WTC11 (cell line): ENCODE measurements around the gene VMAC. TPM values are rescaled to one million over a fixed set of nuclear protein-coding genes. Genes with fewer than 3 reads are reported as not detected.

Source experiments
- ATAC-seq: fragments of 200-7000 bp; cut with Tn5 transposase; 2 replicates; pipeline ENCODE4 v1.10.0; 2021; ENCODE audit warnings: mild to moderate bottlenecking, moderate library complexity
- CTCF ChIA-PET: fragments of 300-600 bp; sonication (Branson Sonifier 250); formaldehyde crosslinking; loops from one replicate; lab custom pipeline; 2021; ENCODE audit warnings: antibody characterized with exemption; lab: Charles Lee
- POLR2A ChIA-PET: fragments of 350-600 bp; sonication (Branson Sonifier 250); formaldehyde crosslinking; loops from one replicate; lab custom pipeline; 2021; ENCODE audit warnings: antibody characterized with exemption; lab: Charles Lee
- DNase-seq: peaks from one replicate; pipeline ENCODE4 v3.0.0; 2021; ENCODE audit warnings: low spot score
- H3K27ac Mint-ChIP-seq: 2 replicates; pipeline ENCODE4 v1.8.0; 2021; ENCODE audit warnings: mixed read lengths
- H3K27me3 Mint-ChIP-seq: 2 replicates; pipeline ENCODE4 v1.8.0; 2021; ENCODE audit warnings: low read depth, mild to moderate bottlenecking, moderate library complexity, mixed read lengths
- H3K36me3 Mint-ChIP-seq: 2 replicates; pipeline ENCODE4 v1.8.0; 2021; ENCODE audit warnings: mixed read lengths
- H3K4me1 Mint-ChIP-seq: 2 replicates; pipeline ENCODE4 v1.8.0; 2022; ENCODE audit warnings: mixed read lengths
- H3K4me3 Mint-ChIP-seq: 2 replicates; pipeline ENCODE4 v1.8.0; 2021; ENCODE audit warnings: mild to moderate bottlenecking, moderate library complexity, mixed read lengths
- H3K9me3 Mint-ChIP-seq: 2 replicates; pipeline ENCODE4 v1.8.0; 2021; ENCODE audit warnings: mixed read lengths
- CBFB ChIP-seq: sonication (generic); formaldehyde crosslinking; IDR thresholded peaks from 2 replicates; pipeline ENCODE4 v1.8.1; 2022; ENCODE audit warnings: mild to moderate bottlenecking, low read depth, missing genetic modification reagents
- CREB1 ChIP-seq: sonication (generic); formaldehyde crosslinking; IDR thresholded peaks from 2 replicates; pipeline ENCODE4 v1.8.0; 2023; ENCODE audit warnings: mild to moderate bottlenecking, missing genetic modification reagents
- CREM ChIP-seq: sonication (generic); formaldehyde crosslinking; IDR thresholded peaks from 2 replicates; pipeline ENCODE4 v1.8.1; 2022; ENCODE audit warnings: mild to moderate bottlenecking, missing genetic modification reagents, moderate library complexity
- FOXP1 ChIP-seq: sonication (generic); formaldehyde crosslinking; IDR thresholded peaks from 2 replicates; pipeline ENCODE4 v1.8.0; 2022; ENCODE audit warnings: missing genetic modification reagents, mild to moderate bottlenecking, moderate library complexity, borderline replicate concordance
- JAZF1 ChIP-seq: fragments of 250-450 bp; sonication (Bioruptor Pico); IDR thresholded peaks from 2 replicates; pipeline ENCODE4 v1.9.0; 2021; ENCODE audit warnings: moderate library complexity, mild to moderate bottlenecking, inconsistent platforms
- MYBL2 ChIP-seq: sonication (generic); formaldehyde crosslinking; IDR thresholded peaks from 2 replicates; pipeline ENCODE4 v1.8.1; 2023; ENCODE audit warnings: mild to moderate bottlenecking, moderate library complexity, missing genetic modification reagents
- NR1H2 ChIP-seq: sonication (generic); formaldehyde crosslinking; IDR thresholded peaks from 2 replicates; pipeline ENCODE4 v1.9.0; 2021; ENCODE audit warnings: mild to moderate bottlenecking, moderate library complexity, missing genetic modification reagents
- RORB ChIP-seq: fragments of 250-450 bp; sonication (Bioruptor Pico); IDR thresholded peaks from 2 replicates; pipeline ENCODE4 v1.9.0; 2021; ENCODE audit warnings: mild to moderate bottlenecking
- SMAD3 ChIP-seq: sonication (generic); formaldehyde crosslinking; IDR thresholded peaks from 2 replicates; pipeline ENCODE4 v1.8.0; 2022; ENCODE audit warnings: missing genetic modification reagents, mild to moderate bottlenecking, borderline replicate concordance
- SP1 ChIP-seq: sonication (generic); formaldehyde crosslinking; conservative IDR thresholded peaks from 2 replicates; pipeline ENCODE4 v1.8.1; 2022; ENCODE audit warnings: missing genetic modification reagents
- TCF7 ChIP-seq: sonication (generic); formaldehyde crosslinking; IDR thresholded peaks from 2 replicates; pipeline ENCODE4 v1.8.0; 2022; ENCODE audit warnings: mild to moderate bottlenecking, low read depth, missing genetic modification reagents, moderate library complexity
- TP53 ChIP-seq: sonication (generic); formaldehyde crosslinking; IDR thresholded peaks from 2 replicates; pipeline ENCODE4 v1.8.1; 2023; ENCODE audit warnings: mild to moderate bottlenecking, missing genetic modification reagents
- ZNF121 ChIP-seq: sonication (generic); formaldehyde crosslinking; IDR thresholded peaks from 2 replicates; pipeline ENCODE4 v1.8.0; 2023; ENCODE audit warnings: missing genetic modification reagents
- ZNF232 ChIP-seq: sonication (generic); formaldehyde crosslinking; IDR thresholded peaks from 2 replicates; pipeline ENCODE4 v1.8.0; 2022; ENCODE audit warnings: mild to moderate bottlenecking, missing genetic modification reagents
- total RNA-seq: library from RNA; stranded (reverse); gene quantifications from 3 replicates; pipeline ENCODE4 v1.2.3, GENCODE V29; 2021
- TF ChIP-seq, protein P1 (sequence below): sonication (generic); formaldehyde crosslinking; conservative IDR thresholded peaks from 2 replicates; pipeline ENCODE4 v1.8.1; 2023; ENCODE audit warnings: mild to moderate bottlenecking, low read depth, missing genetic modification reagents, moderate library complexity
- TF ChIP-seq, protein P2 (sequence below): sonication (generic); formaldehyde crosslinking; IDR thresholded peaks from 2 replicates; pipeline ENCODE4 v1.8.1; 2022; ENCODE audit warnings: low read depth, missing genetic modification reagents, borderline replicate concordance
- TF ChIP-seq, protein P3 (sequence below): fragments of 250-450 bp; sonication (Bioruptor Pico); IDR thresholded peaks from 2 replicates; pipeline ENCODE4 v1.9.0; 2021; ENCODE audit warnings: mild to moderate bottlenecking
- TF ChIP-seq, protein P4 (sequence below): sonication (generic); formaldehyde crosslinking; IDR thresholded peaks from 2 replicates; pipeline ENCODE4 v1.8.0; 2023; ENCODE audit warnings: missing genetic modification reagents
- TF ChIP-seq, protein P5 (sequence below): fragments of 250-450 bp; sonication (Bioruptor Pico); IDR thresholded peaks from 2 replicates; pipeline ENCODE4 v1.8.0; 2021; ENCODE audit warnings: mild to moderate bottlenecking
- TF ChIP-seq, protein P6 (sequence below): fragments of 250-450 bp; sonication (Bioruptor Pico); IDR thresholded peaks from 2 replicates; pipeline ENCODE4 v1.9.0; 2021; ENCODE audit warnings: moderate library complexity, mild to moderate bottlenecking, inconsistent platforms, borderline replicate concordance
- TF ChIP-seq, protein P7 (sequence below): fragments of 250-450 bp; sonication (Bioruptor Pico); IDR thresholded peaks from 2 replicates; pipeline ENCODE4 v1.9.0; 2021; ENCODE audit warnings: mild to moderate bottlenecking, borderline replicate concordance

The VMAC gene
- total RNA-seq, 1 experiment from 2014 or later = 2.5 TPM

DNA sequence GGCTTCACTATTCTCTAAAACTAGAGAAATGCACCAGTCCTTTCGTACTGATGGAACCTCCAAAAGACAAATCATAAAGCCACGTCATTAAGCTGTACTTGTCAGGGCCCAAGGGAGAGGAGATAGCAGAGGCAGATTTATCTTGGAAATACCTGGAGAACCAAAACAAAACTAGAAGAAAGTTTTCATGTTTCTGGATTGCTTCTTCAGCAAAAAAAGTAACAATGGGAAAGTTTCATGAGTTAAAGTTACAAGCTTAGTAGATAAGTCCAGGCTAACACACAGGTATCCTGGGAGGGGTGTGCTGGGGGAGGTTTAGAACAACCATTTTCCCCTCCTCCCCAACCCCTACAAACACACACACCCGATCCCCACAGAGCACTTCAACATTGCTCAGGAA lies 51.7 kb downstream of the VMAC start:
- no peak for DNase-seq
- POLR2A ChIA-PET = no interaction called here
- CTCF ChIA-PET = interaction anchor here (1.0 to 5.2 kb wide), 3 partner anchors 12 to 152 kb away, joined by 3 to 41 read pairs (median 10); no protein-coding TSS in a partner anchor
- H3K36me3 Mint-ChIP-seq = no peaks in the 10 kb centered on the region
- no peaks in the 10 kb centered on the region for H3K27me3 Mint-ChIP-seq
- H3K9me3 Mint-ChIP-seq = no peaks in the 10 kb centered on the region
- no peak overlapping the region for H3K27ac Mint-ChIP-seq
- no peak overlapping the region for H3K4me3 Mint-ChIP-seq
- TF ChIP-seq, protein P1, sequence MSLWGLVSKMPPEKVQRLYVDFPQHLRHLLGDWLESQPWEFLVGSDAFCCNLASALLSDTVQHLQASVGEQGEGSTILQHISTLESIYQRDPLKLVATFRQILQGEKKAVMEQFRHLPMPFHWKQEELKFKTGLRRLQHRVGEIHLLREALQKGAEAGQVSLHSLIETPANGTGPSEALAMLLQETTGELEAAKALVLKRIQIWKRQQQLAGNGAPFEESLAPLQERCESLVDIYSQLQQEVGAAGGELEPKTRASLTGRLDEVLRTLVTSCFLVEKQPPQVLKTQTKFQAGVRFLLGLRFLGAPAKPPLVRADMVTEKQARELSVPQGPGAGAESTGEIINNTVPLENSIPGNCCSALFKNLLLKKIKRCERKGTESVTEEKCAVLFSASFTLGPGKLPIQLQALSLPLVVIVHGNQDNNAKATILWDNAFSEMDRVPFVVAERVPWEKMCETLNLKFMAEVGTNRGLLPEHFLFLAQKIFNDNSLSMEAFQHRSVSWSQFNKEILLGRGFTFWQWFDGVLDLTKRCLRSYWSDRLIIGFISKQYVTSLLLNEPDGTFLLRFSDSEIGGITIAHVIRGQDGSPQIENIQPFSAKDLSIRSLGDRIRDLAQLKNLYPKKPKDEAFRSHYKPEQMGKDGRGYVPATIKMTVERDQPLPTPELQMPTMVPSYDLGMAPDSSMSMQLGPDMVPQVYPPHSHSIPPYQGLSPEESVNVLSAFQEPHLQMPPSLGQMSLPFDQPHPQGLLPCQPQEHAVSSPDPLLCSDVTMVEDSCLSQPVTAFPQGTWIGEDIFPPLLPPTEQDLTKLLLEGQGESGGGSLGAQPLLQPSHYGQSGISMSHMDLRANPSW (CRISPR knock-in tag) = no peak
- TF ChIP-seq, protein P2, sequence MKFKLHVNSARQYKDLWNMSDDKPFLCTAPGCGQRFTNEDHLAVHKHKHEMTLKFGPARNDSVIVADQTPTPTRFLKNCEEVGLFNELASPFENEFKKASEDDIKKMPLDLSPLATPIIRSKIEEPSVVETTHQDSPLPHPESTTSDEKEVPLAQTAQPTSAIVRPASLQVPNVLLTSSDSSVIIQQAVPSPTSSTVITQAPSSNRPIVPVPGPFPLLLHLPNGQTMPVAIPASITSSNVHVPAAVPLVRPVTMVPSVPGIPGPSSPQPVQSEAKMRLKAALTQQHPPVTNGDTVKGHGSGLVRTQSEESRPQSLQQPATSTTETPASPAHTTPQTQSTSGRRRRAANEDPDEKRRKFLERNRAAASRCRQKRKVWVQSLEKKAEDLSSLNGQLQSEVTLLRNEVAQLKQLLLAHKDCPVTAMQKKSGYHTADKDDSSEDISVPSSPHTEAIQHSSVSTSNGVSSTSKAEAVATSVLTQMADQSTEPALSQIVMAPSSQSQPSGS (CRISPR knock-in tag) = no peak
- TF ChIP-seq RORB (no peak), ZNF232 (no peak), TCF7 (no peak), CREM (no peak), CBFB (CRISPR knock-in tag) (no peak)
- no peak for ATAC-seq
- peaks cover 85% of the 10 kb centered on the region for H3K4me1 Mint-ChIP-seq

DNA sequence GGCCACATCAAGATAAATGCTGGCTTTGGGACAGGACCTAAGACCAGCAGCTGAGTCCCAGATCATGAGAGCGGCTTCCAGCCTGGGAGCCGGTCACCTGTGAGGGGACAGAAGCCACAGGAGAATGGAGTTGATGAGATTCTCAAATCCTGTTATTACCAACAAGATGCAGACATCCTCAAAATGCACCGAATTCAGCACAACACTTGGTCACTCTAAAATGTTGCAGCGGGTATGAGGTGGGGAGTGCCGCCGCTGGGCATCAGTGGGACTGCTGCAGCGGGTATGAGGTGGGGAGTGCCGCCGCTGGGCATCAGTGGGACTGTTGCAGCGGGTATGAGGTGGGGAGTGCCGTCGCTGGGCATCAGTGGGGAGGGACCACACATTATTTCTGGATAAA lies 52.1 kb downstream of the VMAC start:
- CTCF ChIA-PET = interaction anchor here (1.3 to 5.2 kb wide), 3 partner anchors 12 to 153 kb away, joined by 3 to 41 read pairs (median 10); no protein-coding TSS in a partner anchor
- no peak overlapping the region for H3K4me3 Mint-ChIP-seq
- H3K4me1 Mint-ChIP-seq = peaks cover 84% of the 10 kb centered on the region
- no peaks in the 10 kb centered on the region for H3K27me3 Mint-ChIP-seq
- H3K36me3 Mint-ChIP-seq = no peaks in the 10 kb centered on the region
- H3K9me3 Mint-ChIP-seq = no peaks in the 10 kb centered on the region
- POLR2A ChIA-PET = no interaction called here
- H3K27ac Mint-ChIP-seq = peak overlapping the region; percentile 64
- ATAC-seq = no peak
- DNase-seq = no peak
- TF ChIP-seq, protein P3, sequence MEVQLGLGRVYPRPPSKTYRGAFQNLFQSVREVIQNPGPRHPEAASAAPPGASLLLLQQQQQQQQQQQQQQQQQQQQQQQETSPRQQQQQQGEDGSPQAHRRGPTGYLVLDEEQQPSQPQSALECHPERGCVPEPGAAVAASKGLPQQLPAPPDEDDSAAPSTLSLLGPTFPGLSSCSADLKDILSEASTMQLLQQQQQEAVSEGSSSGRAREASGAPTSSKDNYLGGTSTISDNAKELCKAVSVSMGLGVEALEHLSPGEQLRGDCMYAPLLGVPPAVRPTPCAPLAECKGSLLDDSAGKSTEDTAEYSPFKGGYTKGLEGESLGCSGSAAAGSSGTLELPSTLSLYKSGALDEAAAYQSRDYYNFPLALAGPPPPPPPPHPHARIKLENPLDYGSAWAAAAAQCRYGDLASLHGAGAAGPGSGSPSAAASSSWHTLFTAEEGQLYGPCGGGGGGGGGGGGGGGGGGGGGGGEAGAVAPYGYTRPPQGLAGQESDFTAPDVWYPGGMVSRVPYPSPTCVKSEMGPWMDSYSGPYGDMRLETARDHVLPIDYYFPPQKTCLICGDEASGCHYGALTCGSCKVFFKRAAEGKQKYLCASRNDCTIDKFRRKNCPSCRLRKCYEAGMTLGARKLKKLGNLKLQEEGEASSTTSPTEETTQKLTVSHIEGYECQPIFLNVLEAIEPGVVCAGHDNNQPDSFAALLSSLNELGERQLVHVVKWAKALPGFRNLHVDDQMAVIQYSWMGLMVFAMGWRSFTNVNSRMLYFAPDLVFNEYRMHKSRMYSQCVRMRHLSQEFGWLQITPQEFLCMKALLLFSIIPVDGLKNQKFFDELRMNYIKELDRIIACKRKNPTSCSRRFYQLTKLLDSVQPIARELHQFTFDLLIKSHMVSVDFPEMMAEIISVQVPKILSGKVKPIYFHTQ (CRISPR knock-in tag) = no peak
- TF ChIP-seq TP53 (no peak), JAZF1 (CRISPR knock-in tag) (no peak), SMAD3 (CRISPR knock-in tag) (no peak), ZNF121 (CRISPR knock-in tag) (no peak), CREB1 (CRISPR knock-in tag) (no peak), FOXP1 (CRISPR knock-in tag) (no peak), NR1H2 (CRISPR knock-in tag) (no peak), MYBL2 (CRISPR knock-in tag) (no peak), SP1 (CRISPR knock-in tag) (no peak), CREM (no peak)
- TF ChIP-seq, protein P4, sequence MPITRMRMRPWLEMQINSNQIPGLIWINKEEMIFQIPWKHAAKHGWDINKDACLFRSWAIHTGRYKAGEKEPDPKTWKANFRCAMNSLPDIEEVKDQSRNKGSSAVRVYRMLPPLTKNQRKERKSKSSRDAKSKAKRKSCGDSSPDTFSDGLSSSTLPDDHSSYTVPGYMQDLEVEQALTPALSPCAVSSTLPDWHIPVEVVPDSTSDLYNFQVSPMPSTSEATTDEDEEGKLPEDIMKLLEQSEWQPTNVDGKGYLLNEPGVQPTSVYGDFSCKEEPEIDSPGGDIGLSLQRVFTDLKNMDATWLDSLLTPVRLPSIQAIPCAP (CRISPR knock-in tag) = no peak
- TF ChIP-seq, protein P5, sequence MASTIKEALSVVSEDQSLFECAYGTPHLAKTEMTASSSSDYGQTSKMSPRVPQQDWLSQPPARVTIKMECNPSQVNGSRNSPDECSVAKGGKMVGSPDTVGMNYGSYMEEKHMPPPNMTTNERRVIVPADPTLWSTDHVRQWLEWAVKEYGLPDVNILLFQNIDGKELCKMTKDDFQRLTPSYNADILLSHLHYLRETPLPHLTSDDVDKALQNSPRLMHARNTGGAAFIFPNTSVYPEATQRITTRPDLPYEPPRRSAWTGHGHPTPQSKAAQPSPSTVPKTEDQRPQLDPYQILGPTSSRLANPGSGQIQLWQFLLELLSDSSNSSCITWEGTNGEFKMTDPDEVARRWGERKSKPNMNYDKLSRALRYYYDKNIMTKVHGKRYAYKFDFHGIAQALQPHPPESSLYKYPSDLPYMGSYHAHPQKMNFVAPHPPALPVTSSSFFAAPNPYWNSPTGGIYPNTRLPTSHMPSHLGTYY (CRISPR knock-in tag) = no peak
- TF ChIP-seq, protein P6, sequence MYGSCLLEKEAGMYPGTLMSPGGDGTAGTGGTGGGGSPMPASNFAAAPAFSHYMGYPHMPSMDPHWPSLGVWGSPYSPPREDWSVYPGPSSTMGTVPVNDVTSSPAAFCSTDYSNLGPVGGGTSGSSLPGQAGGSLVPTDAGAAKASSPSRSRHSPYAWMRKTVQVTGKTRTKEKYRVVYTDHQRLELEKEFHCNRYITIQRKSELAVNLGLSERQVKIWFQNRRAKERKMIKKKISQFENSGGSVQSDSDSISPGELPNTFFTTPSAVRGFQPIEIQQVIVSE (CRISPR knock-in tag) = no peak
- TF ChIP-seq, protein P7, sequence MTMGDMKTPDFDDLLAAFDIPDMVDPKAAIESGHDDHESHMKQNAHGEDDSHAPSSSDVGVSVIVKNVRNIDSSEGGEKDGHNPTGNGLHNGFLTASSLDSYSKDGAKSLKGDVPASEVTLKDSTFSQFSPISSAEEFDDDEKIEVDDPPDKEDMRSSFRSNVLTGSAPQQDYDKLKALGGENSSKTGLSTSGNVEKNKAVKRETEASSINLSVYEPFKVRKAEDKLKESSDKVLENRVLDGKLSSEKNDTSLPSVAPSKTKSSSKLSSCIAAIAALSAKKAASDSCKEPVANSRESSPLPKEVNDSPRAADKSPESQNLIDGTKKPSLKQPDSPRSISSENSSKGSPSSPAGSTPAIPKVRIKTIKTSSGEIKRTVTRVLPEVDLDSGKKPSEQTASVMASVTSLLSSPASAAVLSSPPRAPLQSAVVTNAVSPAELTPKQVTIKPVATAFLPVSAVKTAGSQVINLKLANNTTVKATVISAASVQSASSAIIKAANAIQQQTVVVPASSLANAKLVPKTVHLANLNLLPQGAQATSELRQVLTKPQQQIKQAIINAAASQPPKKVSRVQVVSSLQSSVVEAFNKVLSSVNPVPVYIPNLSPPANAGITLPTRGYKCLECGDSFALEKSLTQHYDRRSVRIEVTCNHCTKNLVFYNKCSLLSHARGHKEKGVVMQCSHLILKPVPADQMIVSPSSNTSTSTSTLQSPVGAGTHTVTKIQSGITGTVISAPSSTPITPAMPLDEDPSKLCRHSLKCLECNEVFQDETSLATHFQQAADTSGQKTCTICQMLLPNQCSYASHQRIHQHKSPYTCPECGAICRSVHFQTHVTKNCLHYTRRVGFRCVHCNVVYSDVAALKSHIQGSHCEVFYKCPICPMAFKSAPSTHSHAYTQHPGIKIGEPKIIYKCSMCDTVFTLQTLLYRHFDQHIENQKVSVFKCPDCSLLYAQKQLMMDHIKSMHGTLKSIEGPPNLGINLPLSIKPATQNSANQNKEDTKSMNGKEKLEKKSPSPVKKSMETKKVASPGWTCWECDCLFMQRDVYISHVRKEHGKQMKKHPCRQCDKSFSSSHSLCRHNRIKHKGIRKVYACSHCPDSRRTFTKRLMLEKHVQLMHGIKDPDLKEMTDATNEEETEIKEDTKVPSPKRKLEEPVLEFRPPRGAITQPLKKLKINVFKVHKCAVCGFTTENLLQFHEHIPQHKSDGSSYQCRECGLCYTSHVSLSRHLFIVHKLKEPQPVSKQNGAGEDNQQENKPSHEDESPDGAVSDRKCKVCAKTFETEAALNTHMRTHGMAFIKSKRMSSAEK (CRISPR knock-in tag) = no peak
